ENCODE data around the gene PSMD8.
"Not testable (repeated sequence)": the region's sequence is repeated elsewhere in the genome, so short reads cannot be mapped to it uniquely, and the experiment has no call there.

PSMD8 gene

DNA sequence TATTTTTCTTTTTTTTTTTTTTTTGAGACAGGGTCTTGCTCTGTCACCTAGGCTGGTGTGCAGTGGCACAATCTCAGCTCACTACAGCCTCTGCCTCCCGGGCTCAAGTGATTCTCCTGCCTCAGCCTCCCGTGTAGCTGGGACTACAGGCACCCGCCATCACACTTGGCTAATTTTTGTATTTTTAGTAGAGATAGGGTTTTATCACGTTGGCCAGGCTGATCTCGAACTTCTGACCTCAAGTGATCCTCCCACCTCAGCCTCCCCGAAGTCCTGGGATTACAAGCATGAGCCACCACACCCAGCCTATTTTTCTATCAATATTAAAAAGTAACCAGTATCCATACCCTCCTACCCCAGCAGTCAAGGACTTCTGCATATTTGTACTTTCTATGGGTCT lies 36.0 kb downstream of the PSMD8 start:
- FAIRE-seq; DNase-seq (ENCODE audit: low spot score): not testable (repeated sequence)

DNA sequence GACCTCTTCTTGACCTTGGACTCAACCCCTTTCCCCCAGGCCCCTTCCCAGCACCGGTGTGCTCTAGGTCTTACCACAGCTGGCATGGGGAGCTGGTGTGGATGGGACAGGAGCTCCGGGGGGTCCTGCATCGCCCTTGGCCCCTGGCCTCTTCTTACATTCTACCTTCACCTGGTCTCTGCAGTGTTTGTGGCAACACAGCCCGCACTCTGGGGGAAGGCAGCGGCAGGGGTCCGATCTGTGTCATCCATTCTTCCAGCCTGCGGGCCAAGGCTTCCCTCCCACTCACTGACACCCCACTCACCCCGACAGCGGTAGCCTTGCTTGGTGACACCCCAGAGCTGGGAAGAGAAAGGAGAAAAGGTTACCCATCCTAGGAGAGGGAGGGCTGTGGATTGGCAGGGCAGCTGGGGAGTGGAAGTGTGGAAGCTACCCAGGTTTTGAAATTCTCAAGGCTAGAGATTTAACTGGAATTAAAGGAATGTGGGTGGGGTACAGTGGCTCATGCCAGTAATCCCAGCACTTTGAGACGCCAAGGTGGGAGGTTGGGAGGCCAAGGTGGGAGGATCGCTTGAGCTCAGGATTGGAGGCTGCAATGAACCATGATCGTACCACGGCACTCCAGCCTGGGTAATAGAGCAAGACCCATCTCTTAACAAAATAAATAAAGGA lies 36.8 kb downstream of the PSMD8 start:
- FAIRE-seq = no peak

DNA sequence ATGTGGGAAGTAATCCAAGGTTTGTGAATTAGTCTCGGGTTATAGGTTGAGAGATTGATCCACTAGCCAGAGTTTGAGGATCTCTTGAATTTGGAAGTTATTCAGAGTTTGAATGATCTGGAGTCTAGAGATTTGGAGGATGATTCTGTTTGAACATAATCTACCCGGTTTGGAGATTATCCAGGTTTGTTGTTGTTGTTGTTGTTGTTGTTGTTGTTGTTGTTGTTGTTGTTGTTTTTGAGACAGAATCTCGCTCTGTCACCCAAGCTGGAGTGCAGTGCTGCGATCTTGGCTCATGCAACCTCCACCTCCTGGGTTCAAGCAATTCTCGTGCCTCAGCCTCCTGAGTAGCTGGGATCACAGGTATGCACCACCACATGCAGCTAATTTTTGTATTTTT lies 37.5 kb downstream of the PSMD8 start:
- DNase-seq (ENCODE audit: low spot score); FAIRE-seq: not testable (repeated sequence)

More for the DNA sequence above, 36.8 kb downstream of the PSMD8 start:
- DNase-seq (ENCODE audit: low spot score) = no peak

DNA sequence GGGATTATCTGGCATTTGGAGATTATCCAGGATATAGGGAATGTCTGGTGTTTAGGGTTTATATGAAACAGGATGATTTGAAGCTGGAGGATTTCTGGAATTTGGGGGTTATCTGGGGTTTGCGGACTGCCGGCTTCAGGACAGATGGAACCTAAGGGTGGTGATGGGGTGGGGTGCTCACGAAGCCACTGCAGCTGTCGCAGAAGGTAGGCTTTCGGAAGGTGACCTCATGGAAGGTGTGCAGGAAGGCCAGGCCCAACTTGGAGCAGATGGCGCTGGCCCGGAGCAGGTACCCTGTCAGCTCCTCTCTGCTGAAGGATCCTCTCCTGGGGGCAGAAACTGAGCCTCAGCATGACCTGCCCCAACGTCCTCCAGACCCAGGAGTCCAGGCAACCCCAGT lies 38.1 kb downstream of the PSMD8 start:
- DNase-seq (ENCODE audit: low spot score) = no peak
- FAIRE-seq = no peak

DNA sequence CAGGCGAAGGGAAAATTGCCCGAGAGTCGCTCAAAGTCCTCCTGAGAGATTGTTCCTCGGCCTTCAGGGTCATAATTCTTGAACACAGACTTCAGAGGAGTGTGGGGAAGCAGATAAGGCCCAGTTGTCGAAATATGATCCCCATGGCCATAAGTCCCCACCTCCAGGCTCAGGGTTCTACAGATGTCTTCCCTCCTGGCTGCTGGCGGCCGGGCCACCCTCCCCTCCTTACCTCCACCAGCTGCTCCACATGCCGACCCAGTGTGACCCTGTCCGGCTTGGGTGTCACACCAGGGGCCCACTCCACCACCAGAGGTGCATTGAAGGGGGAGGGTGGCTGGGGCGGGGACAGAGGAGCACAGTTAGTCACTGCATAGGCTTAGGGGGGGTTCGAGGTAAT lies 38.6 kb downstream of the PSMD8 start:
- DNase-seq (ENCODE audit: low spot score) = no peak
- no peak for FAIRE-seq

DNA sequence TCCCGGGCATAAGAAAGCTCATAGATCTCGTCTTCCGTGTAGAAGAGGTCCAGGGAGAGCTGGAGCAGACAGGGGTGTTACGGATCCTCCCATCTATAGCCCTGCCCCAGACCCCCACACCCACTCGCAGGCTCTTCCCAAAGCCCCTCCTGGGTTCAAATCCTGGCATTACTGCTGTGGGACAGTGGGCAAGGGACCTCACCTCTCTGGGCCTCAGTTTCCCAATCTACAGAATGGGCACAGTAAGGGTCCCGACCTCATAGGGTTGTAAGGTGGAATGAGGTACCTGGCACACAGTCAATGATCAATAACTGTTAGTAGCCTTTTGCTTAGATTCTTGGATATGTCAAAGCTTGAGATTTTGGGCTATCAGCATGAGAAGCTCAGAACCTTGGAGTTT lies 39.0 kb downstream of the PSMD8 start:
- FAIRE-seq = no peak
- DNase-seq (ENCODE audit: low spot score) = no peak

GRCh38 chr19:38417146-38417543 lies 42.8 kb downstream of the PSMD8 start:
- FAIRE-seq (no peak), DNase-seq (ENCODE audit: low spot score) (no peak)

DNA sequence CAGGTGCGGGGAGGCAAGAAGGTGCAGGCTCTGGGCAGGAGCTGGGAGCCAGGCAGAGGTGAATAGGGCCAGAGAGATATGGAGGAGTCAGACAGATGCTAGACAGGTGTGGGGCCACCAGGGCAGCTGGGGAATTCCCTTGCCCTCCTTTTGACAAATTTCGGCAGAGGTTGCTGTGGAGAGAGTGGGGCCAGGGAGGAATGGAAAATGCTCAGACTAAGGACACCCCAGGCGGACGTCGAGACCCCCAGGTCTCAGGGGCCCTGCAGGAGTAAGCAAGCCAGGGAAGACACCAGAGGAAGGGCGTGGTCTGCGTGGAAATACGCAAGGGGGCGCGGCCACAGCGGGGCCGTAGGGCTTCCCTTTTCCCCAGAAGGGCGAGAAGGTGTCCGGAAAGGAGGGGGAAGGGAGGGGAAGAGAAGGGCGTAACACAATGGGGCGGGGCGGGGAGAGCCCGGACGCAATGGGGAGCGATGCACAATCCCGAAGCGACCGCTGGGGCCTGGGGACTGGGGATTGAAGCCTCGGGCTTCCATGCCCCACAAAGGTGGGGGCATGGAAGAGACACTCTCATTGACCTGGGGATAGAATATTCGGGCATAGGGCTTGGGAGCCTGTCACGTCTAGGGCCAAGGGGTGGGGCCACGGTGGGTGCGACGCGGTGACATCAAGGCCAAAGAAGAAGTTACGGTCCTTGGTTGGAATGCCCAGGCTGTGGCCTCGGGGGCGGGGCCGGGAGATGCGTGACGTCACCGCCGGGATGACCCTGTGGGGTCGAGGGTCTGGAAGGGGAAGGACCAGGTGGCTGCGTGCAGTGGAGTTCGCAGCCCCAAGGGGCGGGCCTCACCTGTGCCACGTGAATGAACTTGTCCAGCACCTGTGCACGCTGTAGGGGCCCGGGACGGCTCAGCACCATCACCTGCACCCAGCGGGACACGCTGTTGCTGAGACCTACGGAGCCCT lies 43.5 kb downstream of the PSMD8 start:
- DNase-seq (ENCODE audit: low spot score) = no peak
- no peak for FAIRE-seq

DNA sequence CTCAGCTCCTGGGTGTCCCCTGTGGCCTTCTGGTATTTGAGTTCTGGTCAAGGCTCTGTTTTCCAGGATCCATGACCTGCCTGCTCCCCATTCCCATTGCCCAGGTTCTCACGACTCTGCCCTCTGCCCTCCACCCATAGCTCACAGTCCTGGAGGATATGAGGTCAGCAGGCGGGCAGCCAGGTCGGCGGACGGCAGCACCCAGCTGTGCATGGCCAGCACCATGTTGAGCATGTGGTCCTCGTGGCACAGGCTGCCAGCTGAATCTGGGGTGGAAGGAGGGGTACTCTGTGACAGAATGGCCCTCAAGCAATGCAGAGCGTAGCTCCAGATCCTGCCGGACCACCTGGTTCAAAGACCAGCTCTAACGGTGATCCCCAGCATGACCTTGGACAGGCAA lies 46.6 kb downstream of the PSMD8 start:
- DNase-seq (ENCODE audit: low spot score) (no peak), FAIRE-seq (no peak)

DNA sequence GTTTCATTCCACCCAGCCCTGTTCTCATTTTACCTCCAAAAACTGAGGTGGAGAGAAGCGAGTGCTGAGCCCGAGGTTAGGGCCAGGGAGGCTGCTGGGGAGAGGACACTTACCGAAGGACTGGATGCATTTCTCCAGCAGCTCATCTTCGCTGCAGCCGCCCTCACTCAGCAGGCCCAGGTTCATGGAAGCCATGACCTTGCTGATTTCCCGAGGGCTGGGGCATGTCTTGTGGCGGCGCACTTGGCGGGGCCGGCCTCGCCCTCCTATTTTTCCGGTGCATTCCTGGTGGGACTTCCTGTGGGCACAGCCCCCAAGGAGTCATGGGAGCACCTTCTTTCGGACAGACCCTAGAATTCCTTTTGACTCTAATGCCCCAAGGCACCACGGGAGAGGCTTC lies 47.5 kb downstream of the PSMD8 start:
- no peak for FAIRE-seq
- no peak for DNase-seq (ENCODE audit: low spot score)

DNA sequence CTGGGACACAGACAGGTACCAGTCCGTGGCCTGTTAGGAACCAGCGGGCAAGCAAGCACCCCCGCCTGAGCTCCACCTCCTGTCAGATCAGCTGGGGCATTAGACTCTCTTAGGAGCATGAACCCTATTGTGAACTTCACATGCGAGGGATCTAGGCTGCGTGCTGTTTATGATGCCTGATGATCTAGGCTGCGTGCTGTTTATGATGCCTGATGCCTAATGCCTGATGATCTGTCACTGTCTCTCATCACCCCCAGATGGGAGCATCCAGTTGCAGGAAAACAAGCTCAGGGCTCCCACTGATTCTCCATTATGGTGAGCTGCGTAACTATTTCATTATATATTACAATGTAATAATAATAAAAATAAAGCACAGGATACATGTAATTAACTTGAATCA lies 48.1 kb downstream of the PSMD8 start:
- no peak for FAIRE-seq

GRCh38 chr19:38424272-38424671 lies 49.9 kb downstream of the PSMD8 start:
- DNase-seq (ENCODE audit: low spot score) = no peak
- no peak for FAIRE-seq

More for the DNA sequence above, 48.1 kb downstream of the PSMD8 start:
- DNase-seq (ENCODE audit: low spot score) = no peak

- FAIRE-seq = no peak
- DNase-seq (ENCODE audit: low spot score) = no peak
Observed at GRCh38 chr19:38425222-38425809, 50.9 kb downstream of the PSMD8 start.

- DNase-seq (ENCODE audit: low spot score) = no peak
- FAIRE-seq = no peak
Observed at GRCh38 chr19:38425810-38426466, 51.6 kb downstream of the PSMD8 start, which contains the start of gene RASGRP4. RASGRP4 (minus strand) TSS chr19:38426219; CDS start chr19:38426091, 128 bp downstream.

- FAIRE-seq; DNase-seq (ENCODE audit: low spot score): not testable (repeated sequence)
Observed at GRCh38 chr19:38427035-38427677, 52.8 kb downstream of the PSMD8 start.

DNA sequence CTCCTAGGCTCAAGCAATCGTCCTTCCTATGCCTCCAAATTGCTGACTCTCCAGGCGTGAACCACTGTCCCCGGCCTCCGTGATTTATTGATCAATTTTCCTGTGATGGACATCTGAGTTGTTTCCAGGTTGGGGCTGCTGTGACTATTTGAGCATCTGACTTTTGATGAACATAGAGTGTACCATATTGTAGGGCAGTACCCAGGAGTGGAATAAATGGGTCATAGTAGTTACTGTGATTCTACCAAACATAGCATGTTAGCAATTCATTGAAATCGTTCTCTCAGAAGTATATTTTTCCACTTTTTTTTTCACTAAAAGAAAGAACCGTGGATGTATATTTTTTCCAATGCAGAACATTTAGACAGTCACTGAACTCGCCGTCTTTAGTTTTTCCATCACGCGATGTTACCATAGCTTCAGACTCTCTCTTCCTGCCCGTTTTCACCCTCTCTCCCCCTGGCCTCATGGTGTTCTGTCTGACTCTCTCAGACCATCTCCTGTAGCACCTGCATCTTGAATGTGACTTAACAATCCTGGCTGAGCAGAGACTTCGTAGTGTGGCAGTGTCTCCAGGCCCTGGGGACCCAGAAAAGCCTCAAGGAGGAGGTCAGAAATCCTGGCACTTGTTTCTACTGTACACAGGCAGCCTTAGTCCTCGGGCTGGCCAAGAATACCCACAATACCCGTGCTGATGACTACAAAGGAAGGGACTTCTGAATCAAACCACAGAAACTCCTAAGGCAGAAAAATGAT lies 54.9 kb downstream of the PSMD8 start:
- no peak for DNase-seq (ENCODE audit: low spot score)
- FAIRE-seq = no peak

DNA sequence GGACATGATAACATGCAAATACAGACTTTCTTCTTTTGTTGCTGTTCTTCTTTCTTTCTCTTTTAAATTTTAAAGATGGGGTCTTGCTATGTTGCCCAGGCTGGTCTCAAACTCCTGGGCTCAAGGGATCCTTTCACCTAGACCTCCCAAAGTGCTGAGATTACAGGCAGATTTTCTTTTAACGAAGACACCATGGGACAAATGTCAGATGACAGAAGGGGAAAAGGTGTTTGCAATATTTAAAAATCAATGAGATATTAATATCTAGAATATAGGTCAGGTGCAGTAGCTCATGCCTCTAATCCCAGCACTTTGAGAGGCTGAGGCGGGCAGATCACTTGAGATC lies 55.4 kb downstream of the PSMD8 start:
- FAIRE-seq (no peak), DNase-seq (ENCODE audit: low spot score) (no peak)

DNA sequence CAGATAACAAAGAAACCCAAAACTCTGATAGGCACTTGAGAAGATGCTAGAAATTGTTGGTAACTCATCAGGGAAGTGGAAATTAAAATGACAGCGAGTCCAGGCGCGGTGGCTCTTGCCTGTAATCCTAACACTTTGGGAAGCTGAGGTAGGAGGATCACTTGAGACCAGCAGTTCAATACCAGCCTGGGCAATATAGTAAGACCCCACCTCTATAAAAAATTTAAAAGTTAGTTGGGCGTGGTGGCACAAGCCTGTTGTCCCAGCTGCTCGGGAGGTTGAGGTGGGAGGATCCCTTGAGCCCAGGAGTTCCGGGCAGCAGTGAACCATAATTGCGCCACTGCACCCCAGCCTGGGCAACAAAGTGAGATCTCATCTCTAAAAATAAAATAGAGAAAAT lies 56.6 kb downstream of the PSMD8 start:
- no peak for FAIRE-seq

GRCh38 chr19:38433268-38433733 lies 58.9 kb downstream of the PSMD8 start, which contains the start of gene RYR1:
RYR1 (plus strand) TSS chr19:38433691; CDS start chr19:38433830, 139 bp downstream.
- no peak for DNase-seq (ENCODE audit: low spot score)
- FAIRE-seq = no peak

More for the DNA sequence above, 56.6 kb downstream of the PSMD8 start:
- DNase-seq (ENCODE audit: low spot score) = no peak
